GM12801 (cell line): ENCODE measurements around the gene TRIP6.

Source experiments
- CTCF ChIP-seq: IDR thresholded peaks from one replicate; pipeline ENCODE4 v1.5.1; 2011; ENCODE audit warnings: control low read depth; ENCODE audit not compliant: insufficient read length; ENCODE audit errors: extremely low read depth

TRIP6 gene

DNA sequence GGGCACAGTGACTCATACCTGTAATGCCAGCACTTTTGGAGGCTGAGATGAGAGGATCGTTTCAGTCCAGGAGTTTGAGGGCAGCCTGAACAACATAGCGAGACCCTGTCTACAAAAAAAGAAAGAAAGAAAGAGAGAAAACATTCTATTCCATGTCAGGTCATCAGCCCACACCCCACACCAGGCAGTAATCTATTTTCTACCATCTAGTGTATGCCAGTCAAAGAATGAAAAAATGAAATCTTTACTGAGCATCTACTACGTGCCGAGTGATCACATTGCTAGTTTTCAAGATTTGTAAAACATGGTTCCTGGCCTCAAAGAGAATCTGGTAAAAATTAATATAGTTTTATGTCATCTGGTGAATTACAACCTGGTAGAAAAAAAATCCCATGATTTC lies 36.8 kb upstream of the TRIP6 start:
- TF ChIP-seq CTCF: no peak

GRCh38 chr7:100832281-100832633 lies 34.9 kb upstream of the TRIP6 start:
- TF ChIP-seq CTCF: no peak

DNA sequence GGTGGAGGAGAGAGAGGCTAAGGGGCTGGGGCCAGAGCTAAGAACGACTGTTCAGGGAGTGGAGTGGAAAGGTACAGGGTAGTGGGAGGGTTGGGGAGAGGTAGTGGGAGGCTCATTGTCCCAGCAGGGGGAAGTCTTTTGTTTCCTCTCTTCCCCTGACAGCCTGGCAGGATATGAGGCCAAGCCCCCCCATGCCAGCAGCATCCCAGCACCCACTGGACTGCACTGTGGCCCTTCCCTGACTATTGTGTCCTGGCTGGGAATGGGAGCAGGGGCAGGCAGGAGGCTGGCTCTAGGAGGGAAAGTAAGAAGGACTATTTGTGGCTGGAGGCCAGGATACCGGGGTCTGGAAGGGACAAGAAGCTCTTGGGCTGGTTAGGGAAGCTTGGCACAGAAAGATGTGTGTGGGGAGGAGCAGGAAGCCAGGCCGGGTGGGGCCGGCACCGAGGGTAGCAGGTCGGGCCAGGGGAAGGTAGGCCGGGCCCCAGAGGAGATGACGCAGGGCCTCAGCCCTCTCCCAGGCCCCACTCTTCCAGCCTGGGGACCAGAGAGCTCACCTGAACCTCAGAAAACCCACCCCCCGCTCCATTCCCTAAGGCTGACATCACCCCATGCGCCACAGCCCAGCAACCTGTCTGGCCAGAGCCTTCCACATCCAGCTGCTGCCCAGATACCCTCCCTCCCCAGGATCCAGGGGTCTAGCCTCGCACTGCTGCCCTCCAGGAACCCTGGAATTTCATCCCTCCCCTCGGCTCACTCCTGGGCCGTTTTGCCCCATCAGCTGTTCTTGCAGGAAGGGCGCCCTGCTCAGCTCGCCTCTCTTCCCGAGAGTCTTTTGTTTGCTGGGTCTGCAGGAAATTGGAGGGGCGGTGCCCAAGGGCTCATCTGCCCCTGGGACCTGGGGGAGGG lies 31.0 kb upstream of the TRIP6 start:
- no peak for TF ChIP-seq CTCF

- no peak for TF ChIP-seq CTCF
These were observed 30.4 kb upstream of the TRIP6 start for GRCh38 chr7:100836812-100837098.

DNA sequence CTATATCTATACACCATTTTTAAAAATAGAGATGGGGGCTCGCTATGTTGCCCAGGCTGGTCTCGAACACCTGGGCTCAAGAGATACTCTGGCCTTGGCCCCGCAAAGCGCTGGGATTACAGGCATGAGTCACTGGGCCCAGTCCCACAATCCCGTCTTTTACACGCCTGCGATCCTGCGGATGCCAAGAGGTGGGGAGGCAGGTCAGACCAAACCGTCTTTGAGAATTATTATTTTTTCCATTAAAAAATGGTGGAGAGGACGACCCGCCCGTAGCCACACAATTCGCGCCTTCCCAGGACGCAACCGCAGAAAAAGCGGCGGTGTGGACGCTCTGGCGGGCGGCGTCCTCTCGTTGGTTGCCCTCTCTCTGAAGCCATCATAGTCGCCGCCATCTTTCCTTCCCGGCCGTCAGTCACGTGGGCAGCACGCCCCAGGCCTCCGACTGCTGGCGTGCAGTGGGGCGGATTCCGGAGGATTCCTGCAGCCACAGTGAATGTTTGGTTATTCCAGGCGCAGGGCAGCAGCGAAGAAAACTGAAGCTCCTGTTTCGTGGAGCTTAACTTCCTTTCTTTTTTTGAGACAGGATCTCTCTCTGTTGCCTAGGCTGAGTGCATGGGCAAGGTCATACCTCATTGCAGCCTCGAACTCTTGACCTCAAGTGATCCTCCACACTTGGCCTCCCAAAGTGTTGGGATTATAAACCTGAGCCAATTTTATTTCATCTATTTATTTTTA lies 29.9 kb upstream of the TRIP6 start:
- no peak for TF ChIP-seq CTCF

DNA sequence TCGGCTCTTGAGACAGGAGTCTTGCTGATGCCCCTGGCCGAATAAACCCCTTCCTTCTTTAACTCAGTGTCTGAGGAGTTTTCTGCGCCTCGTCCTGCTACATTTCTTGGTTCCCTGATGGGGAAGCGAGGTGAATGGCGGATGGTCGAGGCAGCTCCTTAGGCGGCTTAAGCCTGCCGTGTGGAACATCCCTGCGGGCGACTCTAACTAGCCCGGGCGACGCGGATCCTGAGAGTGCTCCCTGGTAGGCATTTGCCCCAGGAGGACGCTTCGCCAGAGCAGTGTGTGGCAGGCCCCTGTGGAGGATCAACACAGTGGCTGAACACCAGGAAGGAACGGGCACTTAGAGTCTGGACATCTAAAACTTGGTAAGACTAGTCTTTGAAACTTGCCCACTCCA lies 27.8 kb upstream of the TRIP6 start:
- TF ChIP-seq CTCF: no peak

DNA sequence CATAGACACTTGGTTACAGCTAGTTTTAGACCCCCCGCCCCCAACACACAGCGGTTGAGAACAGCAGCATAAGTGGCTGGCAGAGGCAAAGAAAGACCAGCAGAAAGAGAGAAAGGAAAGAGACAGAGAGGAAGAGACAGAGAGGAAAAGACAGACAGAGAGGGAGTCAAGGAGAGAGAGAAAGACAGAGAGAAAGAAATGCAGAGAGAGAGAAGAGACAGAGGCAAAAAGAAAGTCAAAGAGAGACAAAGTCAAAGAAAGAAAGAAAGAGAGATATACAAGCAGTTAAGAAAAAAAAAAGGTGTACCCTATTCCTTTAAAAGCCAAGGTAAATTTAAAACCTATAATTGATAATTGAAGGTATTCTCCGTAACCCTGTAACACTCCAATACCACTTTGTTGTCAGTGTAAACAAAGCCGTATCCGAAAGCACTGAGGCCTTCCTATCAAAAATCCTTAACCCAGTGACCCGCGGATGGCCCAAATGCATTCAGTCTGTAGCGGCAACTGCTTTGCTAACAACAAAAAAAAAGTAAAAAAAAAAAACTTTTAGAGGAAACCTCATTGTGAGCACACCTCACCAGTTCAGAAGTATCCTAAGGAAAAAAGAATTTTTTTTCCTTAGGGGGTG lies 26.6 kb upstream of the TRIP6 start:
- no peak for TF ChIP-seq CTCF
